ENCODE measurements around the gene AOC2.

Gene AOC2, protein sequence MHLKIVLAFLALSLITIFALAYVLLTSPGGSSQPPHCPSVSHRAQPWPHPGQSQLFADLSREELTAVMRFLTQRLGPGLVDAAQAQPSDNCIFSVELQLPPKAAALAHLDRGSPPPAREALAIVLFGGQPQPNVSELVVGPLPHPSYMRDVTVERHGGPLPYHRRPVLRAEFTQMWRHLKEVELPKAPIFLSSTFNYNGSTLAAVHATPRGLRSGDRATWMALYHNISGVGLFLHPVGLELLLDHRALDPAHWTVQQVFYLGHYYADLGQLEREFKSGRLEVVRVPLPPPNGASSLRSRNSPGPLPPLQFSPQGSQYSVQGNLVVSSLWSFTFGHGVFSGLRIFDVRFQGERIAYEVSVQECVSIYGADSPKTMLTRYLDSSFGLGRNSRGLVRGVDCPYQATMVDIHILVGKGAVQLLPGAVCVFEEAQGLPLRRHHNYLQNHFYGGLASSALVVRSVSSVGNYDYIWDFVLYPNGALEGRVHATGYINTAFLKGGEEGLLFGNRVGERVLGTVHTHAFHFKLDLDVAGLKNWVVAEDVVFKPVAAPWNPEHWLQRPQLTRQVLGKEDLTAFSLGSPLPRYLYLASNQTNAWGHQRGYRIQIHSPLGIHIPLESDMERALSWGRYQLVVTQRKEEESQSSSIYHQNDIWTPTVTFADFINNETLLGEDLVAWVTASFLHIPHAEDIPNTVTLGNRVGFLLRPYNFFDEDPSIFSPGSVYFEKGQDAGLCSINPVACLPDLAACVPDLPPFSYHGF

DNA sequence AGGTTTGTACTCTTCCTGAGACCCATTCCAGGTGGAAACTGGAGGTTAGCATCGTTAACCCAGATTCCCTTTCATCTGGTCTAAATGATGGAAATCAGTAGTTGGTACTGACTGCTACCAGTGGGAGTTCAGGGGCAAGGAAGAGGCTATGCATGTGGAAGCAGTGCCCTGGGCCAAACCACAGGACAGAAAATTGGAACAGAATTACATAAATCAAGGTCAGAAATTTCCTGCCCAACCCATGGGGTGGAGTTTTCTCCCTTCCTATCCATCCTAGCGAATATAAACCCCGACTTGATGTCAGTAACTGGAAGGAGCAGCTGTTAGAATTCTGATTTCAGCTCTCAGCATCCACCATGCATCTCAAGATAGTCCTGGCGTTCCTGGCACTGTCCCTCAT is at the start of gene AOC2:
Gene AOC2 (plus strand): TSS at position 310 of the 400 bp plus-strand sequence. CDS start 47 bp downstream, at position 357.
- Histone ChIP-seq H3K79me2 (no peaks in the 10 kb centered on the region), H3K4me3 (ENCODE audit: low read depth, low read length) (no peak within 1 kb of the TSS), H3K27ac (no peak within 1 kb of the TSS), H3K27me3 (ENCODE audit: control insufficient read depth, insufficient read depth, low read length) (no peaks in the 10 kb centered on the region), H3K4me1 (no peaks in the 10 kb centered on the region), H2AFZ (no peak within 1 kb of the TSS), H3K9ac (no peak within 1 kb of the TSS), H3K4me2 (ENCODE audit: low read length) (no peak within 1 kb of the TSS), H3K36me3 (ENCODE audit: control insufficient read depth, insufficient read depth, low read length) (no peaks in the 10 kb centered on the region), H3K9me3 (ENCODE audit: control insufficient read depth, low read length) (no peaks in the 10 kb centered on the region)
- TF ChIP-seq, protein P1, sequence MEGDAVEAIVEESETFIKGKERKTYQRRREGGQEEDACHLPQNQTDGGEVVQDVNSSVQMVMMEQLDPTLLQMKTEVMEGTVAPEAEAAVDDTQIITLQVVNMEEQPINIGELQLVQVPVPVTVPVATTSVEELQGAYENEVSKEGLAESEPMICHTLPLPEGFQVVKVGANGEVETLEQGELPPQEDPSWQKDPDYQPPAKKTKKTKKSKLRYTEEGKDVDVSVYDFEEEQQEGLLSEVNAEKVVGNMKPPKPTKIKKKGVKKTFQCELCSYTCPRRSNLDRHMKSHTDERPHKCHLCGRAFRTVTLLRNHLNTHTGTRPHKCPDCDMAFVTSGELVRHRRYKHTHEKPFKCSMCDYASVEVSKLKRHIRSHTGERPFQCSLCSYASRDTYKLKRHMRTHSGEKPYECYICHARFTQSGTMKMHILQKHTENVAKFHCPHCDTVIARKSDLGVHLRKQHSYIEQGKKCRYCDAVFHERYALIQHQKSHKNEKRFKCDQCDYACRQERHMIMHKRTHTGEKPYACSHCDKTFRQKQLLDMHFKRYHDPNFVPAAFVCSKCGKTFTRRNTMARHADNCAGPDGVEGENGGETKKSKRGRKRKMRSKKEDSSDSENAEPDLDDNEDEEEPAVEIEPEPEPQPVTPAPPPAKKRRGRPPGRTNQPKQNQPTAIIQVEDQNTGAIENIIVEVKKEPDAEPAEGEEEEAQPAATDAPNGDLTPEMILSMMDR (IDR thresholded peaks at IDR 0.05) = no peak

DNA sequence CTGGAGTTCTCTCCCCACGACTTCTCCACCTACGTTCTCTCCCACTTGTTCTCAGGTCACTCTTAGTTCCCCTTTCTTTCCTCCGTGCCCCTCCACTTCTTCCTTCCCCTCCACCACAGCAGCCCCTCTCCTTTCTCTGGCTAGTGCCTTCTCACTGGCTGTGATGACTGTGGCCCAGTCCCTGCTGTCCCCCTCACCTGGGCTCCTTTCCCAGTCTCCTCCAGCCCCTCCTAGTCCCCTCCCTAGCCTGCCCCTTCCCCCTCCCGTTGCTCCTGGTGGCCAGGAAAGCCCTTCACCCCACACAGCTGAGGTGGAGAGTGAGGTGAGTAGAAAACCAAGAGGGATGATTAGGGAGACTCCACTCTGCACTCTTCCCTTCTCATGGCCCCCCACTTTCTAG is 49.3 kb upstream of the AOC2 start:
- no peak overlapping the region for H3K9ac ChIP-seq

DNA sequence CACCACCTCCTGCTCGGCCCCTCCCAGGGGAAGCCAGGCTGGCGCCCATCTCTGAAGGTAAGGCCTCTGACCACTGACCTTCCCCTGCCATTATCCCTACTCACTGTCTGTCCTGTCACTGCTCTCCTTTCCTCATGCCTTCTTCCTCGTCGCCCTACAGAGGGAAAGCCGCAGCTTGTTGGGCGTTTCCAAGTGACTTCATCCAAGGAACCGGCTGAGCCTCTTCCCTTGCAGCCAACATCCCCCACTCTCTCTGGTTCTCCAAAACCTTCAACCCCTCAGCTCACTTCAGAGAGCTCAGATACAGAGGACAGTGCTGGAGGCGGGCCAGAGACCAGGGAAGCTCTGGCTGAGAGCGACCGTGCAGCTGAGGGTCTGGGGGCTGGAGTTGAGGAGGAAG is 48.9 kb upstream of the AOC2 start:
- Histone ChIP-seq H3K4me3 (ENCODE audit: low read depth, low read length) (no peak overlapping the region), H3K4me2 (ENCODE audit: low read length) (no peak overlapping the region), H3K4me1 (peaks cover 4% of the 10 kb centered on the region), H3K9ac (no peak overlapping the region), H3K9me3 (ENCODE audit: control insufficient read depth, low read length) (no peaks in the 10 kb centered on the region), H3K79me2 (no peaks in the 10 kb centered on the region), H3K27ac (no peak overlapping the region), H3K36me3 (ENCODE audit: control insufficient read depth, insufficient read depth, low read length) (no peaks in the 10 kb centered on the region), H3K27me3 (ENCODE audit: control insufficient read depth, insufficient read depth, low read length) (no peaks in the 10 kb centered on the region), H2AFZ (no peak overlapping the region)
- TF ChIP-seq, protein P1 (IDR thresholded peaks at IDR 0.05) = no peak

More for the DNA sequence above, 49.3 kb upstream of the AOC2 start:
- H3K36me3 ChIP-seq (ENCODE audit: control insufficient read depth, insufficient read depth, low read length) = no peaks in the 10 kb centered on the region
- H3K4me1 ChIP-seq = peaks cover 4% of the 10 kb centered on the region
- H3K79me2 ChIP-seq = no peaks in the 10 kb centered on the region
- H3K4me3 ChIP-seq (ENCODE audit: low read depth, low read length) = no peak overlapping the region
- H3K9me3 ChIP-seq (ENCODE audit: control insufficient read depth, low read length) = no peaks in the 10 kb centered on the region
- H3K27me3 ChIP-seq (ENCODE audit: control insufficient read depth, insufficient read depth, low read length) = no peaks in the 10 kb centered on the region
- TF ChIP-seq, protein P1 (IDR thresholded peaks at IDR 0.05) = no peak
- no peak overlapping the region for H3K4me2 ChIP-seq (ENCODE audit: low read length)
- no peak overlapping the region for H3K27ac ChIP-seq
- no peak overlapping the region for H2AFZ ChIP-seq

DNA sequence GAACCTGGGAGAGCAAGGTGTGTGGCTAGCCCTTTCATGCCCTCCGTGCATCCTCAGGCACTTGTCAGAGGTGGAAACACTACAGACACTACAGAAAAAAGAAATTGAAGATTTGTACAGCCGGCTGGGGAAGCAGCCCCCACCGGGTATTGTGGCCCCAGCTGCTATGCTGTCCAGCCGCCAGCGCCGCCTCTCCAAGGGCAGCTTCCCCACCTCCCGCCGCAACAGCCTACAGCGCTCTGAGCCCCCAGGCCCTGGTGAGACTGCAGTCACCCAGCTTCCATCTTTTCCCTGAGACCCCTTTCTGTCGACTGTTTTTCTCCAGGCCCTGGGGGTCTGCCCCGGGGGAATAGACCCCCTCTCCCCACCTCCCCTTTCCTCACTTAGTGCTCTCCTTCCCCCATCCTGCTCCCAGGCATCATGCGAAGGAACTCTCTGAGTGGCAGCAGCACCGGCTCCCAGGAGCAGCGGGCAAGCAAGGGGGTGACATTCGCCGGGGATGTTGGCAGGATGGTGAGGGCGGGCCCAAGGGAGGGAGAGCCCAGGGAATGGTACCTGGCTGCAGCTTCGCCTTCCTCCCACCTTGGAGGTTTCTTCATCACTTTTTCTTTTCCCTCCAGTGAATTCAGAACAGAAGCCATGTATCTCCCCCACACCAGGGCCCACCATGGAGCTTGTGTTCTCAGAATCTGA is 48.2 kb upstream of the AOC2 start:
- Histone ChIP-seq H3K9ac (no peak overlapping the region), H3K79me2 (no peaks in the 10 kb centered on the region), H3K27me3 (ENCODE audit: control insufficient read depth, insufficient read depth, low read length) (no peaks in the 10 kb centered on the region), H3K4me3 (ENCODE audit: low read depth, low read length) (no peak overlapping the region), H3K9me3 (ENCODE audit: control insufficient read depth, low read length) (no peaks in the 10 kb centered on the region), H3K4me1 (peaks cover 4% of the 10 kb centered on the region), H3K27ac (no peak overlapping the region), H3K4me2 (ENCODE audit: low read length) (no peak overlapping the region), H3K36me3 (ENCODE audit: control insufficient read depth, insufficient read depth, low read length) (no peaks in the 10 kb centered on the region), H2AFZ (no peak overlapping the region)
- TF ChIP-seq, protein P1 (IDR thresholded peaks at IDR 0.05) = no peak

All from parathyroid adenoma (tissue), 2 donors.